Right renal pelvis (tissue), 4 donors: ENCODE results near the gene GEMIN7. TPM values are rescaled to one million over a fixed set of nuclear protein-coding genes. Genes with fewer than 3 reads are reported as not detected.
"Not testable (repeated sequence)": the region's sequence is repeated elsewhere in the genome, so short reads cannot be mapped to it uniquely, and the experiment has no call there.

Source experiments
- DNase-seq, 4 donors: peaks; one replicate each; pipeline ENCODE4 v3.0.0-alpha.2; 2013; ENCODE audit warnings: low read depth in 4 of 4, low spot score in 3 of 4, missing footprints in 1 of 4
- polyA plus RNA-seq, 4 donors: library from polyadenylated mRNA; unstranded; fragments of 120-200 nt; gene quantifications; one replicate each; pipeline ENCODE4 v1.2.1, GENCODE V29; 2013; ENCODE audit not compliant: insufficient read length in 4 of 4

GEMIN7 gene
- polyA plus RNA-seq, 4 donors, result 19.0 to 26.7 (median 21.8) TPM

- DNase-seq, result no peak
Observed at GRCh38 chr19:45102481-45102880, 23.4 kb downstream of the GEMIN7 start.

- no peak for DNase-seq
Observed at GRCh38 chr19:45103156-45103507, 24.1 kb downstream of the GEMIN7 start.

DNA sequence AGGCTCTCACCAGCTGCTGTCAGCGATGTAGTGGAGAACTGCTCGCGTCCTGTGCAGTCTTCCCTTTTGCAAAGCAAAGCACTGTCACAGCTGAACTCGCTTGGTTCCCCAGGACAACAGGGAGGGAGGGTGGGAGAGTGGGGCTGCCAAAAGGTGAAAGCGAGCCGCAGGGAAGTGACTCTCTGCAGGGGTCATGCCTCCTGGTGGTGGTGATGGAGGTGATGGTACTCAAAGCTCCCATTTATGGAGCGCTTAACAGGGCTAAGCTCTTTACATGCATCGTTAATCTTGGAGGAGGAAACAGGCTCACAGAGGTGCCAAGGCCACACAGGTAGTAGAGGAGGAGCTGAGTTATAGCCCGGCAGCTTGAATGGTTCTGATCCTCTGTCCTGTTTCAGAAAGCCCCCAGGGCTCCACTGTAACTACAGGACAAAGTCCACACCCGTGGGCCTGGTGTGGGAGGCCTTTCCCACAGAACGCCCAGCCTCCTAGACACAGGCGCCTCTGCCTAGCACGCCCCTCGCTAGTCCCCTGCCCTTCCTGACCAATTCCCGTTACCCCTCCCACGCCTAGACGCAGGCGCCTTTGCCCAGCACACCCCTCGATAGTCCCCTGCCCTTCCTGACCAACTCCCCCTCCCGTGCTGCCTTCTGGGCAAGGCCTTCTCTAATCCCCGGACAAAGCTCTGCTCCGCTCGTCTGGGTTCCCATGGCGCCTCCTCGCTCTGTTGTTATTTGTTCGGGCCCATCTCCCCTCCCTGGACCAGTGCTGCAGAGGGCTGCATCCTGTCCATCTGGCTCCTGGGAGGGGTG lies 24.7 kb downstream of the GEMIN7 start:
- DNase-seq, result no peak

DNA sequence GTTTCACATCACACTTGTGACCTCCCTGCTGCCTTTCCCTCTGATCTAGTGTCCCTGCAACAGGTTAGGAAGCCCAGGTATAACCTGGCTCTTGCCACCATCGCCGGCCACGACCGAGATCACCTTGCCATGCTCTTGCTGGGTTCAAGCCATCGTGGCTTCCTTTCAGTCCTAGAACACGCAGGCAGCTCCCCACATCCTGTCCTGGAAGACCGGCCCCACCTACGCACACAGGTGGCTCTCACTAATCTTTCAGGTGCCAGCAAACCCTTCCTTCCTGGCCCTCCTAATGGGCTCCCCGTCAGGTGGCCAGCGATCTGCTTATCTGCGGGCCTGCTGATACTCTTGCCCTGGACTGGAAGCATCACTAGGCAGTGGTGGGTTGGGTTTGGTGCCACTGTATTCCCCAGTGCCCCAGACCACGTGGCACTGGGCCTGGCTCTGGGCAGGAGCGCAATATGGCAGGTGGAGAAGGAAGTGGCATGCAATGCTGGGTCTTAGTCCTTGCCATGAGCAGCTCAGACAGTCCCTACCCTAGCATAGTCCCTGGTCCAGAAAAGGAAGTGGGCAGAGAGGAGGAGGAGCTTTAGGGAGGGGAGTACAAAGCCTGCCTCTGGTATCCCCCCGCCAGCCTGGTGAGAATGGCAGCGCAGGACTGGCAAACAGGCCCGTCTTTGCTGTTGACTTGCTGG lies 25.7 kb downstream of the GEMIN7 start:
- DNase-seq, result no peak

GRCh38 chr19:45106363-45106762 lies 27.3 kb downstream of the GEMIN7 start:
- not testable (repeated sequence) for DNase-seq

DNA sequence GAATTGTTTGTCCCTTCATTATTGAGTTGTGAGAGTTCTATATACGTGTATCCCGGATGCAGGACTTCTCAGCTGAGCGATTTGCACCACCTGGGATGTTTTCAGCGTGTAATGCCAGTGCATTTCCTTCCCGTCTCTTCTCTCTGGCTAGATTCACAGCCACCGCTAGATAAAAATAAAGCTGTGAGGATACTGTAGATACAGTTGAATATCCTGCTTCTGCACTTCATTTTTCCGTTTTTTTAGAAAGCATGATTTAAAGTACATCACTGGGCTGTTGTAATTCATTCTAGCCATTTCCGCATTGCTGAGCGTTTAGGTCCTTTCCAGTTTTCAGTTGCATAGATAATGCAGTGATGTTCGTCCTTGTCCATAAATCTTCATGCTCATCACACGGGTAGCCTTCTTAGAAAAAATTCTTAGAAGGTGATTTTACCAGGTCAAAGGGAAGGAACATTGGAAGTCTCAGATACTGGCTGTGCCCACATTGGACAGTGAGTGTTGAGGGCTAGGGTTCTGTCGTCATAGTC lies 28.6 kb downstream of the GEMIN7 start:
- no peak for DNase-seq

DNA sequence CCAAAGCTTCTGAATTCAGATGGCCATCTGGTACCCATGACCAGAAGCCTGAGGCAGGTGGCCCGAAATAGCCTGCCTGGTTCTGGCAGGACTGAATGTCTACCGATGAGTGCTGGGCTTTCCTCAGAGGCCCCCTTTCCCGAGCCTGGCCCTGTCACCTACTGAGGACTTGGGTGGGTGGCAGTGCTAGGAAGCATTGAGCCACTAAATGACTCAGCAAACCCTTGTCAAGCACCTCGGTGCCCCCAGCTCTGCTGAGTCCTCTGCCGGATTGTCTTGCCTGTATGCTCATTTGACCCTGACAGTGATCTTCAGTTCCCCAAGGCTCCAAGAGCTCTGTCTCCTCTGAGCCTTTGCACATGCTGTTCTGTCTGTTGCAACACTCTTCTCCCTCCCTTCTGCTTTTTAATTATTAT lies 31.8 kb downstream of the GEMIN7 start:
- no peak for DNase-seq

DNA sequence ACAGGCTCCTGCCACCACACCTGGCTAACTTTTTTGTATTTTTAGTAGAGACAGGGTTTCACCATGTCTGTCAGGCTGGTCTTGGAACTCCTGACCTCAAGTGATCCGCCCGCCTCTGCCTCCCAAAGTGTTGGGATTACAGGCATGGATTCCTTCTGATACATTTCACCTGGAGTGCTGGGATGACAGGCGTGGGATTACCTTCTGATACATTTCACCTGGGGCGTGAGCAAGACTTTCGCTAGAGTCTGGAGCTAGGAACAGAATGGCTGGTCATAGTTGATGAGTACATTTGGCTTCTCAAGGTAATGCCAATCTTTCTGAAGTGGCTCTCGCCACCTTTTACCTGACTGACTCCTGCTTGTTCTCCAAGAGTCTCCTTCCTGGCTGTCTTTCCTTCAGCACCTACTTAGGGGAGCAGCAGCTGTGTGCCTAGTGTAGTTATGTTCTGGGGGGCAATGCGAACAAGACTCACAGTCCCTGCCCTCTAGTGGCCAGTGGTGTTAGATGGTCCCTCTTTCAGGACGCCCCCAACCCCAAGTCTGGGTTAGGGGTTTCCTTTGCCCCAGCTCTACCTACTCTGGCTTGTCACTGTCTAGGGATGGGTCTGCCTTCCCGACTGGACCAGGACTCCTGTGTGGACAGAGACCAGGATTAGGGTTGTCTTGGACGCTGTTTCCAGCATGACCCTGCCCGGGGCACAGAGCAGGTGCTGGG lies 33.2 kb downstream of the GEMIN7 start:
- DNase-seq, result no peak

- DNase-seq, result no peak
Observed at GRCh38 chr19:45113628-45114027, 34.6 kb downstream of the GEMIN7 start.

- no peak for DNase-seq
Observed at GRCh38 chr19:45114116-45114515, 35.1 kb downstream of the GEMIN7 start.

GRCh38 chr19:45115809-45116615 lies 37.0 kb downstream of the GEMIN7 start:
- DNase-seq, result no peak

DNA sequence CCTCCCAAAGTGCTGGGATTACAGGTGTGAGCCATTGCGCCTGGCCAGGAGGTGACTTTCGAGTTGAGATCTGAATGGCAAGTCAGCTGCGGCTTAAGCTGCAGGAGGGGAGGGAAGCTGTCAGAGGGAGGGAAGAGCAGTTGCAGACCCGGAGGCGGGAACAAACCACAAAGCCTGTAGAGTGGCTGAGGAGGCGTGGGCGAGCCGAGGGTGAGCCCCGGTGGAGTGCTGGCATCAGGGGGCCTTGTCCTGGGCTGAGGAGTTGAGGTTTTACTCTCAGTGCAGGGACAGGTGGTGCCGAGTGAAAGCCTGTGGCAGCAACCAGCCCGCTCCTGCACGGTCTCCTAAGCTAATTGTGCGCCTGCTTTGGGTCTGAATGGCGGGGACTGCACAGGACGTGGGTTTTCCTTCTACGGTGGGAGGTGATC lies 38.1 kb downstream of the GEMIN7 start:
- DNase-seq, result no peak

DNA sequence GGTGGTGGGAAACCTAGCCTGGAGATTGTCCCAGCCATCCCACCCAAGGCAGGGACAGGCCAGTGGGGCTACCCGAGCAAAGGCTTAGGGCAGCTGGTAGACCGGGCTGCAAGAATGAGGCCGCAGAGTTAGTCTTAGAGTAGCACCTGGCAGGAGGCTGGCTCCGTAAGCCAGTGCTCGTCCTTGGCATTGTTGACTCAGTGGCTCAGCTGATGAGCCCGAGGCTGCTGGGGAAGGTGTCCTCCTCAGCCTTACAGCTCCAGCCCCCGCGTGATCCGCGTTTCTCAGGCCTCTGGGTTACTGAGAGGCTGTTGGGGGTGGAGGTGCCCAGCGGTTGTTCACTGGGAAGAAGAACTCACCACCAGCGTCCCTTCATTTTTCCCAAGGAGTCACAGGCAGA lies 38.6 kb downstream of the GEMIN7 start:
- DNase-seq, result no peak

GRCh38 chr19:45118106-45118505 lies 39.0 kb downstream of the GEMIN7 start:
- no peak for DNase-seq

DNA sequence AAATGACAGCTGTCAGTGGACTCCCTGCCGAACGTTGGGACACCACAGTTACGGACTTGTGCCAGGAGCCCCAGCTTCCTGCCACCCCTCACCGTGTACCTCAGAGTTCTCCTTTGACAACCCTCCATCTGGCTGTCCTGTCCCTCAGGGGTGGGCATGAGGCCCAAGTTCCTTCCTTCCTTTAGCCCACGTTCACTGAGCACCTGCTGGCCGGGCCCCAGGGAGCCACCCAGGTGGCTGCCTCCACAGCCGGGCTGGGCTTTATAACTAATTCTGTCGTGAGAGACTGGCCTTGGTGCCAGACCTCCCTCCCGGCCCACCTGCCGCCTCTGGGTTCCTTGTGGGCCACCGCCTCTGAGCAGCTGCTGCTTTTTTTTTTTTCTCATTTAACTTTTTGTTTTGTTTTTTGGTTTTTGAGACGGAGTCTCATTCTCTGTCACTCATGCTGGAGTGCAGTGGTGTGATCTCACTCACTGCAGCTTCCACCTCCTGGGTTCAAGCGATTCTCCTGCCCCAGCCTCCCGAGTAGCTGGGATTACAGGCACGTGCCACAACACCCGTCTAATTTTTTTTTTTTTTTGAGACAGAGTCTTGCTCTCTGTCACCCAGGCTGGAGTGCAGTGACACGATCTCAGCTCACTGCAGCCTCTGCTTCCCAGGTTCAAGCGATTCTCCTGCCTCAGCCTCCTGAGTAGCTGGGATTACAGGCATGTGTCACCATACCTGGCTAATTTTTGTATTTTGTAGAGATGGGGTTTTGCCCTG lies 39.7 kb downstream of the GEMIN7 start:
- not testable (repeated sequence) for DNase-seq

- DNase-seq, result no peak
Observed at GRCh38 chr19:45119582-45119981, 40.5 kb downstream of the GEMIN7 start.

GRCh38 chr19:45121827-45122345 lies 42.8 kb downstream of the GEMIN7 start:
- no peak for DNase-seq

DNA sequence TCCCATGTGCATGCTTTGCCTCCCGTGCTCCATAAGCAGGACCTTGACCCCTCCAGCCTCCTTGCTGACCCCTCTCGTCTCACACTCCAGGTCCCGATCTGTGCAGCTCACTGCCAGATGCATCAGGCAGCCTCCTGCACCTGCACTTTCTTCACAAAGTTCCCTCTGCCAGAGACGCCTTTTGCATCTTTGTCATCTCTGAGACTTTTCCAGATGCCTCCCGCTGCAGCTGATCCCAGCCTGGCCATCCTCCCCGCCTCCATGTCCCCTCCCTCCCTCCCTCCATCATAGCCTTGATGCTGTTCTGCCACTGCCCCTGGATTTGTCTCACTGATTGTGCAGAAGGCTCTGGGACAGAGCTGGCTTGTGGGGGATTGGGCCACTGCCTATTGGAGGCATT lies 43.8 kb downstream of the GEMIN7 start:
- no peak for DNase-seq

- no peak for DNase-seq
Observed at GRCh38 chr19:45123440-45123850, 44.4 kb downstream of the GEMIN7 start.
